Vagina (tissue), 2 donors: ENCODE measurements around the gene PURA.

Experiments used
- CTCF ChIP-seq, 3 experiments: fragments of 450-650 bp in 2 of 3; fragments of 200-600 bp in 1 of 3; sonication (generic) in 1 of 3; IDR thresholded peaks; one replicate each; pipeline ENCODE4 v1.5.1; 2017 to 2019; ENCODE audit warnings: antibody characterized with exemption in 3 of 3, mild to moderate bottlenecking in 2 of 3, moderate library complexity in 2 of 3
- POLR2A ChIP-seq, 2 donors: fragments of 450-650 bp; IDR thresholded peaks; one replicate each; pipeline ENCODE4 v1.6.1; 2017; ENCODE audit warnings: antibody characterized with exemption in 2 of 2, mild to moderate bottlenecking in 2 of 2, moderate library complexity in 2 of 2
- POLR2AphosphoS5 ChIP-seq, 2 donors: sonication (generic); formaldehyde crosslinking; IDR thresholded peaks; one replicate each; pipeline ENCODE4 v1.9.0; 2017; ENCODE audit warnings: antibody characterized with exemption in 2 of 2, mild to moderate bottlenecking in 2 of 2, low read depth in 1 of 2; ENCODE audit not compliant: insufficient read depth in 1 of 2

DNA sequence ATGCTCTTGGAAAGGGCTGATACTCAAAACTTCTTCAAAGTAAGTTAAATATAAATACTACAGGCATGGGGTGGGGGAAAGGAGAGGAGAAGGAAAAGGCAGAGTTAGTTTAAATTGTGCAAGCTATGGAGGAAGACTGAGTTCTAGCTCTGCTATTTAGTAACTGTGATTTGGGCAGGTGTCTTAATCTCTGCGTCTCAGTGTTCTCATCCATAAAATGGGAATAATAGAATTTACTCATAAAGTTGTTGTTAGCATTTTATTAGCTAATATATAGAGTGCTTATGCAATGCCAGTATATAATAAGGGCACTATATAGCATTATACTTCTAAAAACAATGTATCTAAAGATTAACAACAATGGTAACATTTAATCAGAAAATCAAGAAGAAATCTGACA lies 12.7 kb upstream of the PURA start:
- TF ChIP-seq CTCF (IDR thresholded peaks at IDR 0.05): no peak
- TF ChIP-seq POLR2AphosphoS5 (IDR thresholded peaks at IDR 0.05; ENCODE audit: insufficient read depth in 1 of 2, low read depth in 1 of 2): no peak
- no peak for TF ChIP-seq POLR2A (IDR thresholded peaks at IDR 0.05)
